ENCODE data around the gene FAAP100.

FAAP100 gene

GRCh38 chr17:81575836-81576235 is 23.7 kb upstream of the FAAP100 start:
- H3K4me1 ChIP-seq (ENCODE audit: control insufficient read depth, insufficient read depth, low read length): peaks cover 47% of the 10 kb centered on the region
- H3K27me3 ChIP-seq (ENCODE audit: control insufficient read depth, insufficient read depth, low read length): no peaks in the 10 kb centered on the region
- peak overlapping the region; percentile 3 for H3K4me3 ChIP-seq (ENCODE audit: low read length)
- H3K9ac ChIP-seq (ENCODE audit: low read depth, low read length): no peak overlapping the region
- peak overlapping the region; percentile 60 for H3K4me2 ChIP-seq (ENCODE audit: low read length)
- peaks cover 50% of the 10 kb centered on the region for H3K36me3 ChIP-seq (ENCODE audit: insufficient read depth, low read length)
- H3K9me3 ChIP-seq (replicated peaks; ENCODE audit: low read length): no peaks in the 10 kb centered on the region

- Histone ChIP-seq H3K4me2 (ENCODE audit: low read length) (no peak overlapping the region), H3K4me3 (ENCODE audit: low read length) (no peak overlapping the region), H3K9ac (ENCODE audit: low read depth, low read length) (no peak overlapping the region), H3K27me3 (ENCODE audit: control insufficient read depth, insufficient read depth, low read length) (no peaks in the 10 kb centered on the region), H3K36me3 (ENCODE audit: insufficient read depth, low read length) (peaks cover 60% of the 10 kb centered on the region), H3K4me1 (ENCODE audit: control insufficient read depth, insufficient read depth, low read length) (peaks cover 39% of the 10 kb centered on the region), H3K9me3 (replicated peaks; ENCODE audit: low read length) (no peaks in the 10 kb centered on the region)
Measured at GRCh38 chr17:81574643-81574956, 22.4 kb upstream of the FAAP100 start.

GRCh38 chr17:81573794-81574642 is 21.9 kb upstream of the FAAP100 start:
- no peaks in the 10 kb centered on the region for H3K9me3 ChIP-seq (replicated peaks; ENCODE audit: low read length)
- no peak overlapping the region for H3K4me3 ChIP-seq (ENCODE audit: low read length)
- H3K36me3 ChIP-seq (ENCODE audit: insufficient read depth, low read length): peaks cover 66% of the 10 kb centered on the region
- H3K4me2 ChIP-seq (ENCODE audit: low read length): no peak overlapping the region
- H3K27me3 ChIP-seq (ENCODE audit: control insufficient read depth, insufficient read depth, low read length): no peaks in the 10 kb centered on the region
- no peak overlapping the region for H3K9ac ChIP-seq (ENCODE audit: low read depth, low read length)
- H3K4me1 ChIP-seq (ENCODE audit: control insufficient read depth, insufficient read depth, low read length): peaks cover 35% of the 10 kb centered on the region

GRCh38 chr17:81572563-81573168 is 20.5 kb upstream of the FAAP100 start:
- Histone ChIP-seq H3K36me3 (ENCODE audit: insufficient read depth, low read length) (peaks cover 75% of the 10 kb centered on the region), H3K4me1 (ENCODE audit: control insufficient read depth, insufficient read depth, low read length) (peaks cover 35% of the 10 kb centered on the region)

GRCh38 chr17:81570964-81571363 is 18.8 kb upstream of the FAAP100 start:
- no peaks in the 10 kb centered on the region for H3K9me3 ChIP-seq (replicated peaks; ENCODE audit: low read length)

More at GRCh38 chr17:81572563-81573168, 20.5 kb upstream of the FAAP100 start:
- H3K9me3 ChIP-seq (replicated peaks; ENCODE audit: low read length): no peaks in the 10 kb centered on the region
- H3K4me3 ChIP-seq (ENCODE audit: low read length): no peak overlapping the region
- H3K4me2 ChIP-seq (ENCODE audit: low read length): no peak overlapping the region
- H3K27me3 ChIP-seq (ENCODE audit: control insufficient read depth, insufficient read depth, low read length): no peaks in the 10 kb centered on the region
- H3K9ac ChIP-seq (ENCODE audit: low read depth, low read length): no peak overlapping the region

GRCh38 chr17:81569986-81570514 is 17.9 kb upstream of the FAAP100 start:
- Histone ChIP-seq H3K4me1 (ENCODE audit: control insufficient read depth, insufficient read depth, low read length) (peaks cover 37% of the 10 kb centered on the region), H3K9ac (ENCODE audit: low read depth, low read length) (no peak overlapping the region), H3K4me2 (ENCODE audit: low read length) (no peak overlapping the region), H3K4me3 (ENCODE audit: low read length) (no peak overlapping the region), H3K36me3 (ENCODE audit: insufficient read depth, low read length) (peaks cover 77% of the 10 kb centered on the region), H3K27me3 (ENCODE audit: control insufficient read depth, insufficient read depth, low read length) (no peaks in the 10 kb centered on the region), H3K9me3 (replicated peaks; ENCODE audit: low read length) (no peaks in the 10 kb centered on the region)

More at GRCh38 chr17:81570964-81571363, 18.8 kb upstream of the FAAP100 start:
- Histone ChIP-seq H3K4me3 (ENCODE audit: low read length) (no peak overlapping the region), H3K9ac (ENCODE audit: low read depth, low read length) (no peak overlapping the region), H3K27me3 (ENCODE audit: control insufficient read depth, insufficient read depth, low read length) (no peaks in the 10 kb centered on the region), H3K4me2 (ENCODE audit: low read length) (no peak overlapping the region), H3K4me1 (ENCODE audit: control insufficient read depth, insufficient read depth, low read length) (peaks cover 35% of the 10 kb centered on the region), H3K36me3 (ENCODE audit: insufficient read depth, low read length) (peaks cover 72% of the 10 kb centered on the region)

DNA sequence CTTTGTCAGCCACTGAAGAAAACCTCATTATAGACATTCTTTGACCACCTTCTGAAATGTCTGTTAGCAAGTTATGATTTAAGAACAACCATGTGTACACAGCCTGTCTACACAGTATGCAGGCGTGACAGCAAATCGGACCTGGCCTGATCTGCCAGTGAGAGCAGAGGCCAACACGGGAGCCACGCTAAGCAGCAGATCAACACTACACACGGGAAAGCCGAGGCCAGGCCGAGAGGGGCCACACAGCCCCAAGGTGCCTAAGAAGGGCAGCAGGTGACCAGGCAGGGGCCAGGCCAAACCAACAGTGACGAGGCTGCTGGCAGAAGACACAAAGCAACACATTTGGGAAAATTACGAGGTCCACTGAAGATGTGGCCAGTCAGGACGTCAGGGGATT is 16.3 kb upstream of the FAAP100 start:
- Histone ChIP-seq H3K9ac (ENCODE audit: low read depth, low read length) (no peak overlapping the region), H3K9me3 (replicated peaks; ENCODE audit: low read length) (no peaks in the 10 kb centered on the region), H3K4me3 (ENCODE audit: low read length) (no peak overlapping the region), H3K27me3 (ENCODE audit: control insufficient read depth, insufficient read depth, low read length) (no peaks in the 10 kb centered on the region), H3K36me3 (ENCODE audit: insufficient read depth, low read length) (peaks cover 76% of the 10 kb centered on the region), H3K4me2 (ENCODE audit: low read length) (no peak overlapping the region), H3K4me1 (ENCODE audit: control insufficient read depth, insufficient read depth, low read length) (peaks cover 53% of the 10 kb centered on the region)

- peaks cover 55% of the 10 kb centered on the region for H3K4me1 ChIP-seq (ENCODE audit: control insufficient read depth, insufficient read depth, low read length)
- peaks cover 74% of the 10 kb centered on the region for H3K36me3 ChIP-seq (ENCODE audit: insufficient read depth, low read length)
- H3K4me3 ChIP-seq (ENCODE audit: low read length): peak overlapping the region; percentile 18
- H3K9ac ChIP-seq (ENCODE audit: low read depth, low read length): peak overlapping the region; percentile 10
- no peaks in the 10 kb centered on the region for H3K27me3 ChIP-seq (ENCODE audit: control insufficient read depth, insufficient read depth, low read length)
- peak overlapping the region; percentile 78 for H3K4me2 ChIP-seq (ENCODE audit: low read length)
- no peaks in the 10 kb centered on the region for H3K9me3 ChIP-seq (replicated peaks; ENCODE audit: low read length)
Measured at GRCh38 chr17:81567191-81567590, 15.0 kb upstream of the FAAP100 start.

GRCh38 chr17:81566461-81567126 is 14.4 kb upstream of the FAAP100 start:
- peak overlapping the region; percentile 42 for H3K9ac ChIP-seq (ENCODE audit: low read depth, low read length)

GRCh38 chr17:81565231-81565630 is 13.1 kb upstream of the FAAP100 start:
- H3K4me1 ChIP-seq (ENCODE audit: control insufficient read depth, insufficient read depth, low read length): peaks cover 72% of the 10 kb centered on the region

More at GRCh38 chr17:81566461-81567126, 14.4 kb upstream of the FAAP100 start:
- Histone ChIP-seq H3K4me1 (ENCODE audit: control insufficient read depth, insufficient read depth, low read length) (peaks cover 60% of the 10 kb centered on the region), H3K36me3 (ENCODE audit: insufficient read depth, low read length) (peaks cover 71% of the 10 kb centered on the region), H3K9me3 (replicated peaks; ENCODE audit: low read length) (no peaks in the 10 kb centered on the region), H3K4me2 (ENCODE audit: low read length) (peak overlapping the region; percentile 78), H3K4me3 (ENCODE audit: low read length) (peak overlapping the region; percentile 44), H3K27me3 (ENCODE audit: control insufficient read depth, insufficient read depth, low read length) (no peaks in the 10 kb centered on the region)

DNA sequence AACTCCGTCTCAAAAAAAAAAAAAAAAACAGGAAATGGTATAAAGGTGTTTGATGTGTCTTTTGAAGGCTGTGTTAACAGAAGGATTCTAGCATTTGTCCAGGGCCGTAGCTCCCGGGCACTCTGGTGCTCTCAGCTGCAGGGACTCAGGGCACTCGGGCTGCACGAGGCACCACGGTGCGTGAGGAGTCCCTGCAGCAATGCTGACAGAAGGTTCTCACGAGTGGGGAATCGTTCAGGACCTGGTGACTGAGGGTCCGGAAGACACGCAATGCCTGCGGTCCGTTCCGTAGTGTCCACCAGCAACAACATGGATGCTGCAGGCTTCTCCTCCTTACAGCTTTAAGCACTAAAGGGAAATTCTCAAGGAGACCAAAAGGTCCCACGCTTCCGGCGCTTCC is 12.6 kb upstream of the FAAP100 start:
- Histone ChIP-seq H3K4me2 (ENCODE audit: low read length) (no peak overlapping the region), H3K9ac (ENCODE audit: low read depth, low read length) (no peak overlapping the region), H3K4me1 (ENCODE audit: control insufficient read depth, insufficient read depth, low read length) (peaks cover 72% of the 10 kb centered on the region), H3K27me3 (ENCODE audit: control insufficient read depth, insufficient read depth, low read length) (no peaks in the 10 kb centered on the region), H3K36me3 (ENCODE audit: insufficient read depth, low read length) (peaks cover 67% of the 10 kb centered on the region), H3K9me3 (replicated peaks; ENCODE audit: low read length) (no peaks in the 10 kb centered on the region), H3K4me3 (ENCODE audit: low read length) (no peak overlapping the region)

More at GRCh38 chr17:81565231-81565630, 13.1 kb upstream of the FAAP100 start:
- Histone ChIP-seq H3K9ac (ENCODE audit: low read depth, low read length) (no peak overlapping the region), H3K36me3 (ENCODE audit: insufficient read depth, low read length) (peaks cover 67% of the 10 kb centered on the region), H3K4me3 (ENCODE audit: low read length) (no peak overlapping the region), H3K4me2 (ENCODE audit: low read length) (no peak overlapping the region), H3K9me3 (replicated peaks; ENCODE audit: low read length) (no peaks in the 10 kb centered on the region), H3K27me3 (ENCODE audit: control insufficient read depth, insufficient read depth, low read length) (no peaks in the 10 kb centered on the region)

Measured in skeletal muscle satellite cell (primary cell).